Spleen (tissue), 7 donors: ENCODE results near the gene ZBTB7C.

ENCODE experiments used
- CTCF ChIP-seq, 11 experiments: fragments of 200-600 bp in 7 of 11; fragments of 450-650 bp in 4 of 11; sonication (generic) in 4 of 11; IDR thresholded peaks in 8 of 11; conservative IDR thresholded peaks in 3 of 11; 1 replicate in 7 of 11; 2 replicates in 4 of 11; pipeline versions ENCODE4 v1.4.0 to v1.8.0; 2016 to 2021; ENCODE audit warnings: antibody characterized with exemption in 11 of 11, inconsistent platforms in 4 of 11, mild to moderate bottlenecking in 1 of 11
- POLR2A ChIP-seq, 3 donors: fragments of 450-650 bp; IDR thresholded peaks; one replicate each; pipeline ENCODE4 v1.5.1; 2017; ENCODE audit warnings: antibody characterized with exemption in 3 of 3, mild to moderate bottlenecking in 1 of 3
- POLR2AphosphoS5 ChIP-seq, 3 donors: sonication (generic); formaldehyde crosslinking; IDR thresholded peaks; one replicate each; pipeline ENCODE4 v1.5.1; 2017; ENCODE audit warnings: antibody characterized with exemption in 3 of 3
- donor health status: DM: no; HTN: no; CAD: no; lungs with moderate emphysema.
- donor health status: DM: no; HTN: no; CAD: no.
- donor health status: DM: no; HTN: no; CAD: no.

- no peak for TF ChIP-seq POLR2A (IDR thresholded peaks at IDR 0.05)
- no peak for TF ChIP-seq CTCF (IDR thresholded peaks at IDR 0.05 in 8 of 11, conservative IDR thresholded peaks at IDR 0.05 in 3 of 11)
- TF ChIP-seq POLR2AphosphoS5 (IDR thresholded peaks at IDR 0.05) = no peak
These were observed 421.8 kb downstream of the ZBTB7C start for GRCh38 chr18:47987388-47987699.
